ENCODE data around the gene TBCEL. TPM values are rescaled to one million over a fixed set of nuclear protein-coding genes. Genes with fewer than 3 reads are reported as not detected.

The TBCEL gene
- total RNA-seq (2022; extraction: Qiagen RNA extraction; ENCODE audit: low read depth): 5.2 to 7.4 TPM (median 5.9 TPM) in 5 replicates

GRCh38 chr11:121023848-121024751, at the start of gene TBCEL:
Gene TBCEL (plus strand): TSS chr11:121024102. CDS start chr11:121045691, 21,589 bp downstream.

GRCh38 chr11:121100943-121101342, 77.0 kb downstream of the TBCEL start, which contains the start of gene TECTA:
Gene TECTA (plus strand): TSS chr11:121101243. CDS start chr11:121102666, 1,423 bp downstream.

Other genes starting within 250 kb of the TBCEL start
- 0.03 to 0.16 TPM (median 0.06 TPM) in 5 replicates for gene TECTA, start 77.1 kb downstream of the TBCEL start, total RNA-seq (2022; extraction: Qiagen RNA extraction; ENCODE audit: low read depth)